Measurements from ENCODE around the gene GID8. TPM values are rescaled to one million over a fixed set of nuclear protein-coding genes. Genes with fewer than 3 reads are reported as not detected.
A peak's percentile ranks its signal among the peaks of the same experiment; 100 is the strongest.

Gene GID8
- total RNA-seq, 2 experiments from 2014 or later = 39.2 to 42.2 TPM

- H3K4me1 Mint-ChIP-seq (ENCODE audit: low read depth) = peaks cover 24% of the 10 kb centered on the region
- TF ChIP-seq, protein P1, sequence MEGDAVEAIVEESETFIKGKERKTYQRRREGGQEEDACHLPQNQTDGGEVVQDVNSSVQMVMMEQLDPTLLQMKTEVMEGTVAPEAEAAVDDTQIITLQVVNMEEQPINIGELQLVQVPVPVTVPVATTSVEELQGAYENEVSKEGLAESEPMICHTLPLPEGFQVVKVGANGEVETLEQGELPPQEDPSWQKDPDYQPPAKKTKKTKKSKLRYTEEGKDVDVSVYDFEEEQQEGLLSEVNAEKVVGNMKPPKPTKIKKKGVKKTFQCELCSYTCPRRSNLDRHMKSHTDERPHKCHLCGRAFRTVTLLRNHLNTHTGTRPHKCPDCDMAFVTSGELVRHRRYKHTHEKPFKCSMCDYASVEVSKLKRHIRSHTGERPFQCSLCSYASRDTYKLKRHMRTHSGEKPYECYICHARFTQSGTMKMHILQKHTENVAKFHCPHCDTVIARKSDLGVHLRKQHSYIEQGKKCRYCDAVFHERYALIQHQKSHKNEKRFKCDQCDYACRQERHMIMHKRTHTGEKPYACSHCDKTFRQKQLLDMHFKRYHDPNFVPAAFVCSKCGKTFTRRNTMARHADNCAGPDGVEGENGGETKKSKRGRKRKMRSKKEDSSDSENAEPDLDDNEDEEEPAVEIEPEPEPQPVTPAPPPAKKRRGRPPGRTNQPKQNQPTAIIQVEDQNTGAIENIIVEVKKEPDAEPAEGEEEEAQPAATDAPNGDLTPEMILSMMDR (IDR thresholded peaks at IDR 0.05) = no peak
- H3K36me3 Mint-ChIP-seq (ENCODE audit: low read depth) = peaks cover 51% of the 10 kb centered on the region
- intact Hi-C loops (cut with micrococcal nuclease) = loop anchor here (10.0 kb wide), 1 partner anchor 48 kb away; no protein-coding TSS in a partner anchor
- ChIA-PET POLR2A (interaction anchor here (0.5 to 3.3 kb wide), 19 partner anchors 9 to 353 kb away, joined by 3 to 29 read pairs (median 3); partner anchors contain the start of gene GID8), CTCF (interaction anchor here (0.9 to 3.2 kb wide), 11 partner anchors 18 to 77 kb away, joined by 3 to 17 read pairs (median 4); no protein-coding TSS in a partner anchor)
- peak; percentile 33 for DNase-seq
- H3K27ac Mint-ChIP-seq = peak overlapping the region; percentile 90
- peak overlapping the region; percentile 85 for H3K4me3 Mint-ChIP-seq
- no peaks in the 10 kb centered on the region for H3K9me3 Mint-ChIP-seq
- ATAC-seq = no peak
- H3K27me3 Mint-ChIP-seq = no peaks in the 10 kb centered on the region
Measured at GRCh38 chr20:62952968-62953838, 15.3 kb downstream of the GID8 start.

DNA sequence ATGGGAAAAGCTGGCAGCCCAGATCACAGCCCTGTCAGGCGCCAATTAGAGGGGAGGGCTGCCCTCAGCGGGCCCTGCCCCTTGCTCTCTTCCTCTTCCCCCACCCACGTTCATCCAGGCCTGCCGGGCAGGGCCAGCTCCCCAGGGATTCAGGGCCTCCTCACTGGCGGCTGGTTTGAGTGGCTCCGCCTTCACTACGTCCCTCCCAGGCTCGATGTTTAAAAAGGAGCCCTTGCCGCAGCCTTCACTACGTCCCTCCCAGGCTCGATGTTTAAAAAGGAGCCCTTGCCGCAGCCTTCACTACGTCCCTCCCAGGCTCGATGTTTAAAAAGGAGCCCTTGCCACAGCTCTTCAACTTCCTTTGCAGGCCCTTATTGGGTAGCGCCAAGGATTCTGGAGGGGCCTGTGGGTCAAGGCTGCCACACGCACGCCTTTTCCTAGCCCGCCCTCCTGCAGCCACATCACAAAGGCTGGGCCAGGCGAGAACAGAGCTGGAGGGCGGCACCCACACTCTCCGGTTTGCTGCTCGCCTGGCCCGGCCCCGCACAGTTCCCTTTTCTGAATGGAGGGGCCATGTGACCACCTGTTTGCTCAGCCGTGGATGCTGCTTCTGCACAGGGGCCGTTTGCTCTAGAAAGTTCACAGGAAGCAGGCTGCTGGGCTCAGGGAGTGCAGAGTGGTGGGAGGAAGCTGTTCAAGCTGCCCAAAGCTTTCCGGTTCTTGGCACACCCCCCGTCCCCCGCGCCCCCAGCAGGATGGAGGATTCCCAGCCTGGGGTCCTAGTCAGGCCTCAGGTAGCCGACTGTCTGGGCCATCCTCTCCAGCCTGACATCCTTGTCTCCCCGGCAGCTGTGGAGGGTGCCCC is 16.1 kb downstream of the GID8 start:
- CTCF ChIA-PET = interaction anchor here (0.7 to 3.2 kb wide), 18 partner anchors 15 to 131 kb away, joined by 3 to 17 read pairs (median 4); partner anchors contain the start of gene GID8

GRCh38 chr20:62955519-62956386 is 17.8 kb downstream of the GID8 start:
- peaks cover 25% of the 10 kb centered on the region for H3K4me1 Mint-ChIP-seq (ENCODE audit: low read depth)
- ChIA-PET CTCF (interaction anchor here (1.2 to 3.2 kb wide), 5 partner anchors 14 to 56 kb away, joined by 3 to 17 read pairs (median 7); no protein-coding TSS in a partner anchor), POLR2A (interaction anchor here (3.3 kb wide), 1 partner anchor 18 kb away, joined by 29 read pairs; the partner anchor contains the start of gene GID8)
- TF ChIP-seq, protein P1 (IDR thresholded peaks at IDR 0.05) = no peak
- intact Hi-C loops (cut with micrococcal nuclease) = loop anchor here (10.0 kb wide), 1 partner anchor 51 kb away; no protein-coding TSS in a partner anchor
- peaks cover 35% of the 10 kb centered on the region for H3K36me3 Mint-ChIP-seq (ENCODE audit: low read depth)
- H3K4me3 Mint-ChIP-seq = no peak overlapping the region
- H3K27me3 Mint-ChIP-seq = no peaks in the 10 kb centered on the region
- H3K9me3 Mint-ChIP-seq = no peaks in the 10 kb centered on the region
- H3K27ac Mint-ChIP-seq = no peak overlapping the region
- ATAC-seq (no peak), DNase-seq (no peak)

More for the DNA sequence above, 16.1 kb downstream of the GID8 start:
- DNase-seq = peak; percentile 89
- intact Hi-C loops (cut with micrococcal nuclease) = loop anchor here (10.0 kb wide), 1 partner anchor 49 kb away; no protein-coding TSS in a partner anchor
- Mint-ChIP-seq H3K27ac (peak overlapping the region; percentile 90), H3K4me3 (peak overlapping the region; percentile 85), H3K9me3 (no peaks in the 10 kb centered on the region), H3K4me1 (ENCODE audit: low read depth) (peaks cover 24% of the 10 kb centered on the region), H3K27me3 (no peaks in the 10 kb centered on the region), H3K36me3 (ENCODE audit: low read depth) (peaks cover 44% of the 10 kb centered on the region)
- ATAC-seq = peak; percentile 86
- POLR2A ChIA-PET = interaction anchor here (0.6 to 3.3 kb wide), 18 partner anchors 9 to 354 kb away, joined by 3 to 29 read pairs (median 3); partner anchors contain the start of gene GID8
- TF ChIP-seq, protein P1 (IDR thresholded peaks at IDR 0.05) = no peak

DNA sequence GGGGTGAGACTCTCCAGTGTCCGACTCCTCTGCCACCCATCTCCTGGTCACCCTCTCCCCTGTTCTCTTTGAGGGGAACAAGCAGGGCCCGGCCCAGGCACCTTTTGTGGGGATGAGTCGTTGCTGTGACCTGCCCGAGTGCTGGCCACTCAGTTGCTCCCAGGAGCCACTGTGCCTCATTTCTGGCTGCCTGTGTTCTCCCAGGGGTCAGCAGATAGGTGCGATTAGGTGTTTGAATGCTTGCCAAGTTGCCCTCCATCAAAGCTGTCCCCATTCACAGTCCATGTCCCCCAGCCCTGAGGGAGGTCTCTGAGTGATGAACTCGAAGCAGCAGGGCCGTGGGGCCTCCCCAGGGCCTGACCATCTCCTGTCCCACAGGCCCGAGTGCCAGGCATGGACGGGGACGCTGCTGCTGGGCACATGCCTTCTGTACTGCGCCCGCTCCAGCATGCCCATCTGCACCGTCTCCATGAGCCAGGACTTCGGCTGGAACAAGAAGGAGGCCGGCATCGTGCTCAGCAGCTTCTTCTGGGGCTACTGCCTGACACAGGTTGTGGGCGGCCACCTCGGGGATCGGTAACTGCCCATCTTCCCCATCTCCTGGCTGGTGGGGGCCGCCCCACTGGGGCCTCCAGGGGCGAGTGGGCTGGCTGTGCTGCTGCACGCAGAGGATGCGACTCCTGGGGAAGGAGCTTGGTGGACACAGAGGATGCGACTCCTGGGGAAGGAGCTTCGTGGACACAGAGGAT is 18.6 kb downstream of the GID8 start:
- H3K27ac Mint-ChIP-seq = no peak overlapping the region
- H3K4me3 Mint-ChIP-seq = no peak overlapping the region
- no peak for DNase-seq
- intact Hi-C loops (cut with micrococcal nuclease) = loop anchor here (10.0 kb wide), 1 partner anchor 52 kb away; no protein-coding TSS in a partner anchor
- H3K27me3 Mint-ChIP-seq = no peaks in the 10 kb centered on the region
- H3K36me3 Mint-ChIP-seq (ENCODE audit: low read depth) = peaks cover 30% of the 10 kb centered on the region
- no peak for ATAC-seq
- H3K9me3 Mint-ChIP-seq = no peaks in the 10 kb centered on the region
- TF ChIP-seq, protein P1 (IDR thresholded peaks at IDR 0.05) = no peak
- peaks cover 23% of the 10 kb centered on the region for H3K4me1 Mint-ChIP-seq (ENCODE audit: low read depth)
- POLR2A ChIA-PET = no interaction called here
- CTCF ChIA-PET = no interaction called here
